Esophagus (tissue), 2 donors: ENCODE data around the gene DACH1. TPM values are rescaled to one million over a fixed set of nuclear protein-coding genes. Genes with fewer than 3 reads are reported as not detected.

Experiments
- H3K27ac ChIP-seq, 2 donors: one replicate each; pipeline ENCODE4 v1.5.1; 2013; ENCODE audit warnings: low read depth in 2 of 2, mild to moderate bottlenecking in 2 of 2, inconsistent platforms in 1 of 2, low read length in 1 of 2, moderate library complexity in 1 of 2
- H3K27me3 ChIP-seq, 2 donors: one replicate each; pipeline ENCODE4 v1.6.1; 2013; ENCODE audit warnings: low read length in 2 of 2, control low read depth in 1 of 2, mild to moderate bottlenecking in 1 of 2; ENCODE audit not compliant: insufficient read depth in 2 of 2, control insufficient read depth in 1 of 2
- H3K36me3 ChIP-seq, 2 donors: one replicate each; pipeline ENCODE4 v1.6.1; 2013; ENCODE audit warnings: low read length in 1 of 2; ENCODE audit not compliant: control insufficient read depth in 2 of 2, insufficient read depth in 2 of 2
- H3K4me1 ChIP-seq, 2 donors: one replicate each; pipeline ENCODE4 v1.6.1; 2013; ENCODE audit warnings: low read length in 1 of 2; ENCODE audit not compliant: control insufficient read depth in 2 of 2, insufficient read depth in 2 of 2
- H3K4me3 ChIP-seq, 2 donors: one replicate each; pipeline ENCODE4 v1.5.1; 2013; ENCODE audit warnings: low read length in 2 of 2, mild to moderate bottlenecking in 2 of 2, low read depth in 1 of 2, moderate library complexity in 1 of 2
- H3K9me3 ChIP-seq, 2 donors: one replicate each; pipeline ENCODE4 v1.6.1; 2013; ENCODE audit warnings: mild to moderate bottlenecking in 2 of 2, low read depth in 1 of 2, low read length in 1 of 2, moderate library complexity in 1 of 2; ENCODE audit not compliant: control insufficient read depth in 2 of 2, insufficient read depth in 1 of 2
- WGBS, 2 donors: extraction: QIAGEN DNeasy Blood & Tissue Kit; methylation state at CpG; one replicate each; pipeline ENCODE4 v1.1.7; 2013; 5-methylcytosine and 5-hydroxymethylcytosine counted together
- polyA plus RNA-seq, 2 donors: library from polyadenylated mRNA; stranded (reverse); fragments of 200-250 nt; gene quantifications; one replicate each; pipeline ENCODE4 v1.2.3, GENCODE V29; 2013
- donor health status: healthy with polysubstance abuse.
- donor health status: Bipolar disorder and iron deficiency.

The DACH1 gene
- polyA plus RNA-seq, 2 donors = 0.16 TPM

DNA sequence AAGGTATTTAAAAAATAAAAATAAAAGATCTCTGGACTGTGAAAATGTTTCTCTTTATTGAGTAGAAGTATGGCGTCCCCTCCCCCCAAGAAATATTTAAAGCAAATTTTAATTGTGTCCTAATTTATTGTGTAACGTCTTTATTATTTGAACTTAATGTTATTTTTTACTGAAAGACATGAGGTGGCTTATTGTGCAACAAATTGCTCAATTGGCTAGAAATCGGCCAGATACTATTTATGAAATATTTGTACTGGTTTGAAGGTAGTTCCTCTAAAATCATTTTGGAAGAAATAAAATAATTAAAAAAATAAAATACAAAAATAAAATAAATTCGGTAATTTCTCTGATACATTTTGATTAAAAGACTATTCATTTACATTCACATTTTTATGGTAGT is 162.3 kb downstream of the DACH1 start:
- Histone ChIP-seq H3K4me3 (no peak overlapping the region), H3K27ac (no peak overlapping the region), H3K9me3 (no peaks in the 10 kb centered on the region), H3K4me1 (no peaks in the 10 kb centered on the region), H3K36me3 (no peaks in the 10 kb centered on the region), H3K27me3 (no peaks in the 10 kb centered on the region)
- WGBS, 2 donors = 80 to 82% methylated on average over 4 of the region's 4 CpGs

DNA sequence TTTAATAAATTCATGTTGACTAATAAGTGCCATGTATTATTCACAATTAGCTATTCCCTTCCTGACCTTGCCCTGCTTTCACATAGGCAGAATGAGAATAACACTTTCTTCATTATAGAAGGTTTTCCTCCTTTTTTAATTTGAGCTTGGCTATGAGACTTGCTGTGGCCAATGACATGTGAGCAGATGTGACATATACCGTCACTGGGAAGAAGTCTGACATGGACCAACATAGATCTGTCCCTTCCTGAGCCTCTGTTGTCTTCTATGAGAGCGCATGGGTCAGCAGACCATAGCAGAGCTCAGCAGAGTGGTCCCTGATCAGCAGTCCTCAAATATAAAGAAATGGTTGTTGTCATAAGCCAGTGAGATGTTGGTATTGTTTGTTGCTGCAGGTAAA is 163.9 kb downstream of the DACH1 start:
- H3K27ac ChIP-seq = no peak overlapping the region
- no peaks in the 10 kb centered on the region for H3K4me1 ChIP-seq
- H3K27me3 ChIP-seq = no peaks in the 10 kb centered on the region
- H3K4me3 ChIP-seq = no peak overlapping the region
- WGBS, 2 donors = 93% methylated on average over 2 of the region's 2 CpGs
- no peaks in the 10 kb centered on the region for H3K36me3 ChIP-seq
- no peaks in the 10 kb centered on the region for H3K9me3 ChIP-seq

DNA sequence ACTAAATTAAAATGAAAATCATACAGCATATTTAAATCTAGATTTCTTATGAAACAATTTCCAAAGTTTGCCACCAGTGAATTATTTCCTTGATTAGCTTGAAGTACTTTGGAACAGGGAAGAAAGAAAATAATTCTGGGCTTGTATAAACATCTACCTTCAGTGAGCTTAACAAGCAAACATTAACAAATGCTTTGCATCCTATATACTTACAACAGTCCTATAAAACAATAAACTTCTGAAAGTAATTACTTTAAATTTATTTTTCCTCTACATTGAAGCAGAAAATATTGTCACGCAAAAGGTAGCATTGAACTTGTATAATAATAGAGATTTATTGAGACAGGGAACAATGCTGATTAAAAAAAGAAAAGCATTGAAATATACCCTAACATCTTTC is 164.8 kb downstream of the DACH1 start:
- no peaks in the 10 kb centered on the region for H3K36me3 ChIP-seq
- H3K4me1 ChIP-seq = no peaks in the 10 kb centered on the region
- H3K27ac ChIP-seq = no peak overlapping the region
- H3K9me3 ChIP-seq = no peaks in the 10 kb centered on the region
- H3K27me3 ChIP-seq = no peaks in the 10 kb centered on the region
- 94% methylated on average over 1 of the region's 1 CpG for WGBS, 2 donors
- H3K4me3 ChIP-seq = no peak overlapping the region

GRCh38 chr13:71701741-71702140 is 165.3 kb downstream of the DACH1 start:
- Histone ChIP-seq H3K27me3 (no peaks in the 10 kb centered on the region), H3K4me1 (no peaks in the 10 kb centered on the region), H3K9me3 (no peaks in the 10 kb centered on the region), H3K27ac (no peak overlapping the region), H3K36me3 (no peaks in the 10 kb centered on the region), H3K4me3 (no peak overlapping the region)
- WGBS, 2 donors = 89% methylated on average over 4 of the region's 4 CpGs

DNA sequence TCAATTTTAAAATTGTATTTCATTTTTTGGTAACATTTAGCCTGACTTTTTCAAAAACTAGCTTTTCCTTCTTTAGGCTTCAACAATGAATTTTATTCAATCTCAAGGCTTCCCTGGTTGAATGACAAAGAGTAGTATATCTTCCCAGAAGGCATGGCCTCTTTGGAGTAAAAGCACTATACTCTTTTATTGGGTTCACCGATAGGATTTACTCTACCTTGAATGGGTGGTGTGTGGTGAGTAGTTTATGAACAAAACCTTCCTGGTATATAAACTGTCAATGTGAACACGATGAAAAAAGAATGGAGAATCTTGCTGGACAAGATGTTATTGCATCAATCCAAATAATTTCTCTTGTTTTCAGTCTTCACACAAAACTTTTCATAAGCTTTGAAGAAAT is 167.7 kb downstream of the DACH1 start:
- H3K4me3 ChIP-seq = no peak overlapping the region
- no peaks in the 10 kb centered on the region for H3K9me3 ChIP-seq
- no peaks in the 10 kb centered on the region for H3K4me1 ChIP-seq
- H3K27me3 ChIP-seq = no peaks in the 10 kb centered on the region
- H3K27ac ChIP-seq = no peak overlapping the region
- H3K36me3 ChIP-seq = no peaks in the 10 kb centered on the region
- WGBS, 2 donors = 89% methylated on average over 2 of the region's 2 CpGs

GRCh38 chr13:71695662-71696061 is 171.3 kb downstream of the DACH1 start:
- no peak overlapping the region for H3K4me3 ChIP-seq
- H3K27me3 ChIP-seq = no peaks in the 10 kb centered on the region
- no peak overlapping the region for H3K27ac ChIP-seq
- WGBS, 2 donors = 94 to 95% methylated on average over 1 of the region's 1 CpG
- H3K4me1 ChIP-seq = no peaks in the 10 kb centered on the region
- H3K36me3 ChIP-seq = no peaks in the 10 kb centered on the region
- no peaks in the 10 kb centered on the region for H3K9me3 ChIP-seq

GRCh38 chr13:71685072-71685471 is 181.9 kb downstream of the DACH1 start:
- H3K27ac ChIP-seq = no peak overlapping the region
- no peaks in the 10 kb centered on the region for H3K36me3 ChIP-seq
- 60 to 65% methylated on average over 3 of the region's 3 CpGs for WGBS, 2 donors
- no peaks in the 10 kb centered on the region for H3K27me3 ChIP-seq
- no peaks in the 10 kb centered on the region for H3K4me1 ChIP-seq
- no peak overlapping the region for H3K4me3 ChIP-seq
- H3K9me3 ChIP-seq = no peaks in the 10 kb centered on the region

- no peak overlapping the region for H3K27ac ChIP-seq
- no peaks in the 10 kb centered on the region for H3K27me3 ChIP-seq
- H3K4me1 ChIP-seq = no peaks in the 10 kb centered on the region
- H3K9me3 ChIP-seq = no peaks in the 10 kb centered on the region
- H3K4me3 ChIP-seq = no peak overlapping the region
- WGBS, 2 donors = 73 to 78% methylated on average over 6 of the region's 6 CpGs
- no peaks in the 10 kb centered on the region for H3K36me3 ChIP-seq
Measured at GRCh38 chr13:71681901-71682613, 184.9 kb downstream of the DACH1 start.

DNA sequence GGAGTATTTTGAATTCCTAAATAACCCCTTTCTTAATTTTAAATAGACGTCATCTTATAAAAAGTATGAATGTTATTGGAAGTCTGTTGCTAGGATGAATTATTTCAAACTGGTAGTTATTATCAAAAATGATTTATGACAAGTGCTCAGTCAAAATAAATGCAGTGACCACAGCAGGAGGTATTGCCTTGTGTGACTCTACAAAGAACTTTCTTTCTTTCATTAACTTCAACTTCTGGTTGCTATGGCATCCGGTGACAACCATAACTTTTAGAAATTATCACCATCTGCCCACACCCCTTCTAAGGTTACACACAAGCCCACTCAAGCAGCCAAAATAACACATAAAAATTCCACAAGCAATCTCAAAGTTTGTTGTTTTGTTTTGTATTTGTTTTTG is 189.9 kb downstream of the DACH1 start:
- H3K27me3 ChIP-seq = no peaks in the 10 kb centered on the region
- no peaks in the 10 kb centered on the region for H3K36me3 ChIP-seq
- H3K4me1 ChIP-seq = no peaks in the 10 kb centered on the region
- WGBS, 2 donors = 75 to 79% methylated on average over 2 of the region's 2 CpGs
- peaks cover 0 to 2% of the 10 kb centered on the region in 2 donors for H3K9me3 ChIP-seq
- no peak overlapping the region for H3K27ac ChIP-seq
- no peak overlapping the region for H3K4me3 ChIP-seq

DNA sequence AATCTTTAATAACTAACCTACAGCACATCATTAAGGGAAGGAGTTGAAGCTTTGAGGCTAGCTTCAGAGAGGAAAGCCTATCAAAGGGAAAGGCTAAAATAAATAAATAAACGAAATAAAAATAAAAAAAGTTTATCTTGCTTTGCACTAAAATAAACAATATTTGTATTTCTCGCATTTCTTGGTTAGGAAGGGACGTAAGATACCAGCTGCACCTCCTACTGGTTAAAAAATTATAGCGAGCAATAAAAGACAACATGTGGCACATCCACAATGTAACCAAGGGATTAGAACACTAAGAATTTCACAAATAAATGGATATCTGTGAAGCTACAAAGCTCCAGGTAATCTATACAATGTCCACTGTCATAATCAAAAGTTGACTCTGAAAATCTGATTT is 194.5 kb downstream of the DACH1 start:
- Histone ChIP-seq H3K9me3 (peaks cover 0 to 2% of the 10 kb centered on the region in 2 donors), H3K27ac (no peak overlapping the region), H3K4me1 (no peaks in the 10 kb centered on the region), H3K36me3 (no peaks in the 10 kb centered on the region), H3K27me3 (no peaks in the 10 kb centered on the region), H3K4me3 (no peak overlapping the region)
- WGBS, 2 donors = 72 to 74% methylated on average over 4 of the region's 4 CpGs
